ENCODE measurements around the gene GGT6.

Gene GGT6

GRCh38 chr17:4549781-4550533 lies 10.4 kb downstream of the GGT6 start:
- DNase-seq = no peak

GRCh38 chr17:4548721-4549531 lies 11.5 kb downstream of the GGT6 start:
- no peak for DNase-seq

- no peak for DNase-seq
Observed at GRCh38 chr17:4548061-4548461, 12.3 kb downstream of the GGT6 start.

- no peak for DNase-seq
Observed at GRCh38 chr17:4547118-4547906, 13.1 kb downstream of the GGT6 start.

GRCh38 chr17:4545217-4545951 lies 15.0 kb downstream of the GGT6 start:
- no peak for DNase-seq

GRCh38 chr17:4544951-4545216 lies 15.5 kb downstream of the GGT6 start:
- DNase-seq = no peak

- no peak for DNase-seq
Observed at GRCh38 chr17:4544135-4544950, 16.0 kb downstream of the GGT6 start.

- no peak for DNase-seq
Observed at GRCh38 chr17:4543557-4544026, 16.8 kb downstream of the GGT6 start.

- no peak for DNase-seq
Observed at GRCh38 chr17:4542726-4543191, 17.6 kb downstream of the GGT6 start.

- no peak for DNase-seq
Observed at GRCh38 chr17:4542003-4542725, 18.2 kb downstream of the GGT6 start.

GRCh38 chr17:4541328-4542002 lies 18.9 kb downstream of the GGT6 start:
- DNase-seq = no peak

- DNase-seq = no peak
Observed at GRCh38 chr17:4540687-4541327, 19.6 kb downstream of the GGT6 start.

GRCh38 chr17:4540224-4540651 lies 20.1 kb downstream of the GGT6 start:
- no peak for DNase-seq

GRCh38 chr17:4539576-4540223 lies 20.7 kb downstream of the GGT6 start:
- DNase-seq = no peak

GRCh38 chr17:4539025-4539424 lies 21.4 kb downstream of the GGT6 start:
- DNase-seq = no peak

GRCh38 chr17:4538236-4539002 lies 22.0 kb downstream of the GGT6 start:
- DNase-seq = no peak

- DNase-seq = no peak
Observed at GRCh38 chr17:4537451-4538235, 22.7 kb downstream of the GGT6 start.
